WERI-Rb-1 (cell line): ENCODE measurements around the gene UBIAD1.

Experiments
- DNase-seq: peaks from one replicate; pipeline ENCODE4 v3.0.0-alpha.2; 2020
- H3K27ac ChIP-seq: fragments of 250-450 bp; sonication (Bioruptor Pico); 2 replicates; pipeline ENCODE4 v1.5.1; 2020; ENCODE audit warnings: mild to moderate bottlenecking, moderate library complexity
- H3K27me3 ChIP-seq: fragments of 250-450 bp; sonication (Bioruptor Pico); 2 replicates; pipeline ENCODE4 v1.5.1; 2021; ENCODE audit warnings: mild to moderate bottlenecking, low read depth, moderate library complexity; ENCODE audit not compliant: insufficient read depth, severe bottlenecking
- H3K36me3 ChIP-seq: fragments of 250-450 bp; sonication (Bioruptor Pico); 2 replicates; pipeline ENCODE4 v1.5.1; 2020; ENCODE audit warnings: mild to moderate bottlenecking, moderate library complexity
- H3K4me3 ChIP-seq: 2 replicates; pipeline ENCODE4 v1.5.1; 2011; ENCODE audit warnings: low read depth, mild to moderate bottlenecking, control low read depth, low read length
- H3K9me3 ChIP-seq: fragments of 250-450 bp; sonication (Bioruptor Pico); 2 replicates; pipeline ENCODE4 v1.5.1; 2021; ENCODE audit warnings: mild to moderate bottlenecking, moderate library complexity; ENCODE audit not compliant: severe bottlenecking
- CTCF ChIP-seq: IDR thresholded peaks from 2 replicates; pipeline ENCODE4 v1.5.1; 2011; ENCODE audit warnings: low read depth, mild to moderate bottlenecking, control low read depth, inconsistent platforms, low read length

The UBIAD1 gene

GRCh38 chr1:11281518-11282331, 8.7 kb downstream of the UBIAD1 start:
- TF ChIP-seq CTCF = no peak
- Histone ChIP-seq H3K4me3 (no peak overlapping the region), H3K27ac (no peak overlapping the region), H3K36me3 (peaks cover 53% of the 10 kb centered on the region), H3K9me3 (no peaks in the 10 kb centered on the region), H3K27me3 (no peaks in the 10 kb centered on the region)
- no peak for DNase-seq

- no peak overlapping the region for H3K27ac ChIP-seq
- peaks cover 49% of the 10 kb centered on the region for H3K36me3 ChIP-seq
- no peaks in the 10 kb centered on the region for H3K27me3 ChIP-seq
- H3K9me3 ChIP-seq = no peaks in the 10 kb centered on the region
- TF ChIP-seq CTCF = no peak
- no peak for DNase-seq
- no peak overlapping the region for H3K4me3 ChIP-seq
These were observed 10.2 kb downstream of the UBIAD1 start for GRCh38 chr1:11283151-11283550.

DNA sequence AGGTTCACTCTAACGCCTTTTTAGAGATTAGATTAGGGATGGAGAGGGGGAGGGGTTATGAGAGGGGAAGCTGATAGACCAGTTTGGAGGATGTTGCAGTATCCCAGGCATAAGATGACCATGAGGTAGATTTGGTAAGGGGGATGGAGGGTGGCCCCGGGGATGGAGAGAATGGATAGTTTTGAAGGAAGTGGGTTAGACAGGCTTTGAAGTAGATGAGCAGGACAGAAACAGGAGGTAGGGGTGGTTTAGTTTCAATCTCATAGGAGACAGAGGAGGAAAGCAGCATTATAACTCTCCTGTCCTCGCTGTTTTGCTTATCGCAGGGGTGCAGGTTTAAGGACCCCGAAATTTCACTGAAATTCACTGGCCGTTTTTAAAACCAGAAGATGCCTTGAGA, 11.8 kb downstream of the UBIAD1 start:
- Histone ChIP-seq H3K4me3 (no peak overlapping the region), H3K27ac (no peak overlapping the region), H3K27me3 (no peaks in the 10 kb centered on the region), H3K36me3 (peaks cover 39% of the 10 kb centered on the region), H3K9me3 (no peaks in the 10 kb centered on the region)
- TF ChIP-seq CTCF = no peak
- no peak for DNase-seq

DNA sequence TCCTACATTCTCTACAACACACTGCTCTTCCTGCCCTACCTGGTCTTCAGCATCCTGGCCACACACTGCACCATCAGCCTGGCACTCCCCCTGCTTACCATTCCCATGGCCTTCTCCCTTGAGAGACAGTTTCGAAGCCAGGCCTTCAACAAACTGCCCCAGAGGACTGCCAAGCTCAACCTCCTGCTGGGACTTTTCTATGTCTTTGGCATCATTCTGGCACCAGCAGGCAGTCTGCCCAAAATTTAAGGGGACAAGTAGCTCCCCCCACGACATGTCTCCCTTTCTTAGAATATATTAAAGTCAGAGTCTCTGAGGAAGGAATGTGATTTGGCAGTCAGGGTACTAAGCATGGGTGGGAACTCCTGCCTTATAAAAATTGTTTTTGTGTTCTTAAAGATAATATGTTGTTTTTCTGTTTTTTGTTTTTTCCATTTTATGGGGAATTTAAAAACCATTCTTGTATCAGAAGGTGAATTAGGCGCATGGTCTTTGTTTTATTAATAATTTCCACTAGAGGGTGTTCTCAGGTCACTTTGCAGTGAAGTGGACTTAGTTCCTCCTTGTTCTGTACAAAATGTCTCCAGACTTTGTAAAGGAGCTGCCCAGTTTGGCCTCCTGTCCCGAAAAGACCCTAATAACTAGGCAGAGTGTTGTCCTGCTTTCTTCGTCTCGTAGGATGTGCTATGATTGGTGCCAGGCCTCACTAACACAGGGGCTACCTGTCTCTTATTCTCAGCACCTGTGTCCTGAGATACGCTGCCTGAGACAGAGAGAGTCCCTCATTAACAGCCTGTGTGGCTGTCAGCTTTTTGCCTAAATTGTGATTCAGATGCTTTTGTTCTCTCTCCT, 13.1 kb downstream of the UBIAD1 start:
- no peaks in the 10 kb centered on the region for H3K9me3 ChIP-seq
- no peak for DNase-seq
- H3K36me3 ChIP-seq = peaks cover 45% of the 10 kb centered on the region
- no peaks in the 10 kb centered on the region for H3K27me3 ChIP-seq
- no peak overlapping the region for H3K4me3 ChIP-seq
- peak overlapping the region; percentile 43 for H3K27ac ChIP-seq
- TF ChIP-seq CTCF = peak; percentile 42; the same call in 1 of the 2 replicates

DNA sequence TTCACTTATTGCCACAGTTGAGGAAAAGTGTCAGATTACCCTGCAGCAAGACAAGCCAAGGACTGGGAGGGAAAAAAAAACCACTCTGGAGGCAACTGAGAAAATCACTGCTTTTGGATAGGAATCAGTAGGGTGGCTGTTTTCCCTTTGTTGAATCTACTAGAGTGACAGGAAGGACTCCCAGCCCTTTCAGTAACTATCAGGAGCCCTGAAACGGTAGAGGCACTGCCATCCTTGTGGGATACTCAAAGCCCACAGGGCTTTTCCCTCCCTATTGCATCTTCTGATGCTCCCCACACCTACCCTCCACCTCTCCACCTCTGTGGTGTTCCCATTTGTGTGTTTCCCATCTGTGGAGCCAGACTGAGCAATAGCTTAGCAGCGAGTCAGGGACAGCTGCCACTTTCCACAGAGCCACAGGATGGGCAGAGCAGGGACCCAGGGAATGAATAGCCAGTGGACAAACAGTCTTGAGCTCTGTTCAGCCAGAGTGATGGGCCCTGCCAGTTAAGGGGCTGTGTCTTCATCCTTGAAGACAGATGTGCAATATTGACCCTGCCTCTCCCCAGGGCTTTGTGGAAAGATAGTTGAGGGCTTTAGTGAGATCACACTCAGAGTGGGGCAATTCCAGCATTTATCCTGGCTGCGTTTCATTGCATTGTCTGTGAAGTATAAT, 13.9 kb downstream of the UBIAD1 start:
- no peaks in the 10 kb centered on the region for H3K9me3 ChIP-seq
- DNase-seq = no peak
- peaks cover 44% of the 10 kb centered on the region for H3K36me3 ChIP-seq
- peak overlapping the region; percentile 43 for H3K27ac ChIP-seq
- no peak for TF ChIP-seq CTCF
- no peak overlapping the region for H3K4me3 ChIP-seq
- H3K27me3 ChIP-seq = no peaks in the 10 kb centered on the region
